CD14-positive monocyte (primary cell): Measurements from ENCODE around the gene SDHAF1. TPM values are rescaled to one million over a fixed set of nuclear protein-coding genes. Genes with fewer than 3 reads are reported as not detected.

Experiments
- DNase-seq, 3 donors: peaks; one replicate each; pipeline ENCODE4 v3.0.0-alpha.2; 2011 to 2022
- H2AFZ ChIP-seq: 2 replicates; pipeline ENCODE4 v1.6.0; 2012; ENCODE audit warnings: mild to moderate bottlenecking, low read depth, low read length, inconsistent platforms; ENCODE audit not compliant: insufficient read depth, poor library complexity, severe bottlenecking
- H3K27ac ChIP-seq, 2 donors: 1 replicate in 1 of 2; 2 replicates in 1 of 2; pipeline ENCODE4 v1.5.1; 2012 to 2013; ENCODE audit warnings: low read length in 2 of 2, control low read depth in 1 of 2, inconsistent platforms in 1 of 2, low read depth in 1 of 2, mild to moderate bottlenecking in 1 of 2
- H3K27me3 ChIP-seq, 2 donors: one replicate each; pipeline versions ENCODE4 v1.6.0 to v1.6.1; 2011 to 2013; ENCODE audit warnings: low read length in 2 of 2; ENCODE audit not compliant: control insufficient read depth in 2 of 2, insufficient read depth in 2 of 2
- H3K36me3 ChIP-seq, 2 donors: replicated peaks in 1 of 2; 1 replicate in 1 of 2; 2 replicates in 1 of 2; pipeline versions ENCODE4 v1.5.1 to v1.6.1; 2012 to 2013; ENCODE audit warnings: low read length in 2 of 2, control low read depth in 1 of 2, inconsistent platforms in 1 of 2, mild to moderate bottlenecking in 1 of 2; ENCODE audit not compliant: insufficient read depth in 2 of 2, control insufficient read depth in 1 of 2
- H3K4me1 ChIP-seq, 2 donors: 1 replicate in 1 of 2; 2 replicates in 1 of 2; pipeline versions ENCODE4 v1.5.1 to v1.6.1; 2012 to 2013; ENCODE audit warnings: low read length in 2 of 2, control low read depth in 1 of 2, inconsistent platforms in 1 of 2, mild to moderate bottlenecking in 1 of 2, moderate library complexity in 1 of 2; ENCODE audit not compliant: insufficient read depth in 2 of 2, control insufficient read depth in 1 of 2
- H3K4me2 ChIP-seq: replicated peaks from 2 replicates; pipeline ENCODE3; 2012; ENCODE audit warnings: low read length, moderate library complexity, mild to moderate bottlenecking; ENCODE audit not compliant: poor library complexity, severe bottlenecking; ENCODE audit errors: extremely low read depth
- H3K4me3 ChIP-seq, 3 experiments: fragments of 200-600 bp in 1 of 3; sonication (generic) in 1 of 3; replicated peaks in 1 of 3; 1 replicate in 2 of 3; 2 replicates in 1 of 3; pipeline ENCODE4 v1.5.1; 2011 to 2013; ENCODE audit warnings: low read length in 3 of 3, mild to moderate bottlenecking in 3 of 3, control low read depth in 2 of 3, low read depth in 2 of 3, inconsistent platforms in 1 of 3, moderate library complexity in 1 of 3
- H3K79me2 ChIP-seq: 2 replicates; pipeline ENCODE4 v1.6.0; 2012; ENCODE audit warnings: mild to moderate bottlenecking, control low read depth, inconsistent platforms, low read length, moderate library complexity; ENCODE audit not compliant: insufficient read depth
- H3K9ac ChIP-seq: 2 replicates; pipeline ENCODE4 v1.6.0; 2017; ENCODE audit warnings: low read length, mild to moderate bottlenecking; ENCODE audit not compliant: insufficient read depth, poor library complexity, severe bottlenecking
- H3K9me3 ChIP-seq, 2 donors: replicated peaks in 1 of 2; 1 replicate in 1 of 2; 2 replicates in 1 of 2; pipeline versions ENCODE4 v1.5.1 to v1.6.1; 2012 to 2013; ENCODE audit warnings: low read length in 2 of 2, control low read depth in 1 of 2; ENCODE audit not compliant: control insufficient read depth in 1 of 2, insufficient read depth in 1 of 2
- H4K20me1 ChIP-seq: 2 replicates; pipeline ENCODE4 v1.6.0; 2012; ENCODE audit warnings: mild to moderate bottlenecking, low read length, control low read depth, moderate library complexity; ENCODE audit not compliant: insufficient read depth
- H3K27ac Mint-ChIP-seq, 7 donors: one replicate each; pipeline ENCODE4 v1.8.0; 2020; ENCODE audit warnings: mild to moderate bottlenecking in 7 of 7, mixed read lengths in 7 of 7, moderate library complexity in 6 of 7, inconsistent platforms in 2 of 7
- H3K27me3 Mint-ChIP-seq, 3 donors: one replicate each; pipeline ENCODE4 v1.8.0; 2021 to 2022; ENCODE audit warnings: low read depth in 3 of 3, mild to moderate bottlenecking in 3 of 3, mixed read lengths in 3 of 3, moderate library complexity in 3 of 3, inconsistent platforms in 1 of 3
- H3K36me3 Mint-ChIP-seq, 2 donors: one replicate each; pipeline ENCODE4 v1.8.0; 2020; ENCODE audit warnings: mixed read lengths in 2 of 2, inconsistent platforms in 1 of 2, mild to moderate bottlenecking in 1 of 2
- H3K4me1 Mint-ChIP-seq: one replicate; pipeline ENCODE4 v1.8.0; 2020; ENCODE audit warnings: mild to moderate bottlenecking, mixed read lengths
- H3K4me3 Mint-ChIP-seq, 2 donors: one replicate each; pipeline ENCODE4 v1.8.0; 2020; ENCODE audit warnings: mild to moderate bottlenecking in 2 of 2, mixed read lengths in 2 of 2, moderate library complexity in 1 of 2
- H3K9me3 Mint-ChIP-seq, 7 donors: one replicate each; pipeline ENCODE4 v1.8.0; 2020 to 2022; ENCODE audit warnings: mixed read lengths in 7 of 7, mild to moderate bottlenecking in 6 of 7, moderate library complexity in 6 of 7, inconsistent platforms in 2 of 7
- CTCF ChIP-seq: fragments of 200-600 bp; IDR thresholded peaks from one replicate; pipeline ENCODE4 v1.8.0; 2022; ENCODE audit warnings: antibody characterized with exemption, mild to moderate bottlenecking
- WGBS: methylation state at CpG from one replicate; pipeline ENCODE4 v1.1.5; 2013; ENCODE audit warnings: missing lambda C conversion rate; ENCODE audit not compliant: insufficient coverage; 5-methylcytosine and 5-hydroxymethylcytosine counted together
- intact Hi-C, 2 donors: fragments of 100-400 bp; cut with micrococcal nuclease; formaldehyde crosslinking; loops; one replicate each; pipeline versions ENCODE4 v1.15.0 to v1.15.1; 2023
- polyA plus RNA-seq, 3 donors: library from polyadenylated mRNA; depleted of rRNA in 1 of 3; unstranded in 2 of 3; stranded (reverse) in 1 of 3; fragments of 300-500 nt in 2 of 3; fragments of >200 nt in 1 of 3; fragmentation: Illumina TruSeq in 2 of 3; gene quantifications; 1 replicate in 2 of 3; 2 replicates in 1 of 3; pipeline ENCODE4 v1.2.3, GENCODE V29; 2012 to 2021

Gene SDHAF1
- polyA plus RNA-seq, 3 donors, result 10.4 to 26.9 (median 19.0) TPM

GRCh38 chr19:36027696-36028095, 32.7 kb downstream of the SDHAF1 start:
- Histone ChIP-seq H3K4me1 (peaks cover 2 to 5% of the 10 kb centered on the region in 2 donors), H3K4me3 (no peak overlapping the region), H3K36me3 (peaks cover 0 to 11% of the 10 kb centered on the region in 2 donors), H3K9me3 (no peaks in the 10 kb centered on the region), H3K27me3 (peaks cover 0 to 6% of the 10 kb centered on the region in 2 donors), H3K27ac (no peak overlapping the region), H4K20me1 (no peaks in the 10 kb centered on the region), H2AFZ (no peak overlapping the region), H3K79me2 (no peaks in the 10 kb centered on the region), H3K9ac (no peak overlapping the region), H3K4me2 (no peak overlapping the region)
- peaks cover 2% of the 10 kb centered on the region for H3K4me1 Mint-ChIP-seq
- no peak for DNase-seq
- peak overlapping the region in 1 of 7 donors; percentile 32 for H3K27ac Mint-ChIP-seq
- peaks cover 13 to 16% of the 10 kb centered on the region in 2 donors for H3K36me3 Mint-ChIP-seq
- no peak for TF ChIP-seq CTCF
- intact Hi-C loops, result no loop called here
- 95% methylated on average over 5 of the region's 6 CpGs for WGBS
- H3K9me3 Mint-ChIP-seq, result peaks cover 0 to 2% (median 0%) of the 10 kb centered on the region in 7 donors
- H3K27me3 Mint-ChIP-seq, result peaks cover 6 to 11% (median 8%) of the 10 kb centered on the region in 3 donors
- H3K4me3 Mint-ChIP-seq, result no peak overlapping the region

- no peaks in the 10 kb centered on the region for H3K9me3 ChIP-seq
- no peak overlapping the region for H3K4me2 ChIP-seq
- 93% methylated on average over 8 of the region's 10 CpGs for WGBS
- no peak overlapping the region for H3K9ac ChIP-seq
- Mint-ChIP-seq H3K27me3 (peaks cover 6 to 15% (median 10%) of the 10 kb centered on the region in 3 donors), H3K4me3 (no peak overlapping the region), H3K27ac (peak overlapping the region in 2 of 7 donors; percentile 18 to 26), H3K4me1 (peaks cover 4% of the 10 kb centered on the region), H3K9me3 (peaks cover 0 to 2% (median 0%) of the 10 kb centered on the region in 7 donors), H3K36me3 (peaks cover 9 to 12% of the 10 kb centered on the region in 2 donors)
- H3K27me3 ChIP-seq, result peaks cover 0 to 8% of the 10 kb centered on the region in 2 donors
- H3K36me3 ChIP-seq, result peaks cover 0 to 11% of the 10 kb centered on the region in 2 donors
- H3K4me1 ChIP-seq, result peaks cover 3 to 9% of the 10 kb centered on the region in 2 donors
- H2AFZ ChIP-seq, result no peak overlapping the region
- no peaks in the 10 kb centered on the region for H4K20me1 ChIP-seq
- intact Hi-C loops, result no loop called here
- no peak for TF ChIP-seq CTCF
- no peak overlapping the region for H3K27ac ChIP-seq
- no peak for DNase-seq
- H3K79me2 ChIP-seq, result no peaks in the 10 kb centered on the region
- H3K4me3 ChIP-seq, result no peak overlapping the region
Measured at GRCh38 chr19:36028313-36029041, 33.5 kb downstream of the SDHAF1 start.
